HG03139 (cell line): ENCODE measurements around the gene TUB.

ENCODE experiments used
- ATAC-seq: cut with Tn5 transposase; IDR thresholded peaks from one replicate; pipeline ENCODE4 v1.9.1; 2021; ENCODE audit not compliant: unreplicated experiment

The TUB gene

DNA sequence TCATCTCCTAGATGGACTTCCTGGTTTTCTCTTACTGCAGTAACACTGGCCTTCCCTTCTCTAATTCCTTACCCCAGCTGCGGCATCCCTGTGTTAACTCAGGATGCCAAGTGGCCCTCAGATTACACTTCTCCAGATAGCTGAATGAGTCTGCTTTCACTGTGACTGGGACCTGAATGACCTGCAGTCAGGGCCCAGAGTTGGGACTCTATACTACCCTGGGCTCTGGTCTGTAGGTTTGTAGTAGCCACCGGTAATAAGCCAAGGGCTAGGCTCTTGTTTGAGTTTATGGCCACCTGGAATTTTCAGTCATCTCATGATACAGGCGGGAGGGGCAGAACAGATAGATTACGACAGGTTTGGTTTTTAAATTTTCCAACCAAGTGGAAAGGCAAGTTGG is 24.1 kb downstream of the TUB start:
- no peak for ATAC-seq

DNA sequence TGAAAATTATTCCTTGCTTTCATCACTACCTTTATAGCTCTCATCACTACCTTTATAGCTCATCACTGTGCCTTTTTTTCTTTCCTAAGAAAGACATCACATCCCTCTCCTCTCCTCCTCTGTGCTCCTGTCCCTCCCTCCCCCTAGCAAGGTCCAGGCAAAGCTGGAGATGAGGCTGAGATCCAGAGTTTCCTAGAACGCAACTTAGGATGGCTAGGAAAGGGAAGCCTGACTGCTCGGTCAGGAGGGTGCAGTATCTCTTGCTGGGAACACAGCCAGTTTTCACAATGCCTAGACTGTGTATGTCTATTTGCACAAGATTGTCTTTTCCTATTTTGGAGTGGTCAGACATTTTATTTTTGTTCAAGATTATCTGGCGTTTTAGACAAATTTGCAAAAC is 24.7 kb downstream of the TUB start:
- no peak for ATAC-seq

DNA sequence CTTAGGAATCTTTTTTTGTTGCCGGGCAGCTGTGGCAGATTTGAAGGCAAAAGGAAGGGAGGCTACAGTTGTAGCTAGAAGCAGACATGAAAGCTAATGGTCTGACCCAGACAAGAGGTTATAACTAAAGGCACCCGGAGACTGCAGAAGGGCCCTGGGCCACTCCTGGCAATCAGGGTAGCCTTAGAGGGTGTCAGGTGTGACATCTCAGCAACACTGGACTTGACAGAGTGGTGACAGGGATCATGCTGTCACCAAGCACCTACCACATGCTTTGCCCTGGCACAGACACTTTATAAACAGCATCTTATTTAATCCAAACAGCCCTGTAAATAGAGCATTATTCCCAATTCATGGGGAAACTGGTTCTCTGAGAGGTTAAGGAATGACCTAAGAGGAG is 25.7 kb downstream of the TUB start:
- no peak for ATAC-seq

DNA sequence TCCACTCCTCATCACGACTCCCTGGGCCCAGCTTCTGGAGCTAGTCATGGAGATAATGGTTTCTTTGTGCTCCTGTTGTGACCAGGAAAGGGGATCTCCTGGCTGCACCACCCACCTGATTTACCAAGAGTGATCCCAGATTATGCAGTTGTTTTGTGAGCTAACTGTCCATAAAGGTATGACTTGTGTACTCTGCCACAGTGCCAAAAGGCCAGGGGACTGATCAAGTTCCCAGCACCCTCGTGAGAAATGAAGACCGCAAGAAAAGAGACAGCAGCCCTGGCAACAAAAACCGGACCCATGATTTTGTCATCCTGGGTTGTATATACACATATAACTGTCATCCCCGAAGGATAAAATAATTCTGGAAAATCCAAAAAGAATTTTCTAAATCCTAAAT is 26.6 kb downstream of the TUB start:
- ATAC-seq: no peak

- ATAC-seq: no peak
These were observed 27.4 kb downstream of the TUB start for GRCh38 chr11:8108421-8108820.

GRCh38 chr11:8109675-8110074 is 28.7 kb downstream of the TUB start:
- ATAC-seq: no peak

DNA sequence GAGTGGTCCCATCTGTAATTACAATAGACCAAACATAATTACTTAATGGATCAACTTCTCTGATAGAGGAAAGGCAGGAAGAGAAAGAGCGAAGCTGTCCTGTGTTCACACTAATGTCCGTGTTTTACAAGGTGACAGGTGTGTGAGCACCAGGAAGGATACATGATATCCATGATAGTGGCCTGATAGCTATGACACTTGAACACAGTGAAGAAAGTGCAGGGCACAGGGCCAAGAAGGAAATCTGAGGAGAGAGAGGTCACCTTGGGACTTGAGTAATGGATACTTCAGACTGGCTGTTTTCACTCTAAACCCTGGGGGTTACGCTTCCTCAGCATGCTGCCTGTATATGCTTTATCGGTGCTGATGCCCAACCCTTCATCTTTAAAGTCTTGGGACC is 29.4 kb downstream of the TUB start:
- ATAC-seq: no peak

GRCh38 chr11:8111636-8112035 is 30.6 kb downstream of the TUB start:
- ATAC-seq: no peak

GRCh38 chr11:8122173-8122764 is 41.3 kb downstream of the TUB start:
- no peak for ATAC-seq

- ATAC-seq: no peak
These were observed 45.8 kb downstream of the TUB start for GRCh38 chr11:8126649-8127289.

DNA sequence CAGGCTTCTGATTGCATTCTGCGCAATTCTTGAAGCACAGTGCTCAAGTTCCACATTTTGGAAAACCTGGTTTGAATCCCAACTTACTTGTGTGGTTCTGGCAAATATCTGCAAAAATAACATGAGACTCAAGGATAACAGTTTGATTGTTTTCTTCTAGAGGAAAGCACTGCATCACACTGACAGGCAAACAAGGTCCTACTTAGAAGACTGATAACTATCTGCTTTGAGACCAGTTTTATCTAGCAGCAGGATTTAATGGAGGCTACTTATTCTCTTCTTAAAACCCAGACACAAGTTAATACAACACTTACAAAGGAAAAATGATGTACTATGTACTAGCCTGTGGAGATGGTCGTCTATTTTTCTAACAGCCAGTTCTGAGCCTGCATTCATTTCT is 46.4 kb downstream of the TUB start:
- ATAC-seq: no peak

- no peak for ATAC-seq
These were observed 57.5 kb downstream of the TUB start for GRCh38 chr11:8138526-8138925.

DNA sequence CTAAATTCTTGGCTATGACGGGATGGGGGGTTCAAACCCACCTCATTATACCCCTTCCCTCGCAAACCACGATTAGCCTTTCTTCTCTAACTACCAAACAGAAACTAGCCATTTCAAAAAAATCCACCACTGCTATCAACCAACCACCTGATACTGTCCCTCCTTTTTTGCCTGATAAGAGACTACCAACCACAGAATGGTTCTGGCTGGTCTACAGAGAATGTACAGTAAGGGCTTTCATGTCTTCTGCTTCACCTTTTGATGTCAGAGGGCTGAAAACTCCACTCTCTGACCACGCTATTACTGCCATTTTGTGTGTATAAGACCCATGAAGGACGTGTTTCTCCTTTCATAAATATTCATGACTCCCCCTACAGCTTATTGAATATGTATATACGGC is 68.7 kb downstream of the TUB start:
- ATAC-seq: no peak
